CD4-positive, alpha-beta T cell treated with Interferon gamma for 1 hour (primary cell): ENCODE measurements around the gene PTPRE.
A peak's percentile ranks its signal among the peaks of the same experiment; 100 is the strongest.

Experiments
- DNase-seq: peaks from one replicate; pipeline ENCODE4 v3.0.0-alpha.2; 2020

Gene PTPRE

GRCh38 chr10:127882801-127883459 is 24.0 kb upstream of the PTPRE start:
- DNase-seq, result peak; percentile 28

DNA sequence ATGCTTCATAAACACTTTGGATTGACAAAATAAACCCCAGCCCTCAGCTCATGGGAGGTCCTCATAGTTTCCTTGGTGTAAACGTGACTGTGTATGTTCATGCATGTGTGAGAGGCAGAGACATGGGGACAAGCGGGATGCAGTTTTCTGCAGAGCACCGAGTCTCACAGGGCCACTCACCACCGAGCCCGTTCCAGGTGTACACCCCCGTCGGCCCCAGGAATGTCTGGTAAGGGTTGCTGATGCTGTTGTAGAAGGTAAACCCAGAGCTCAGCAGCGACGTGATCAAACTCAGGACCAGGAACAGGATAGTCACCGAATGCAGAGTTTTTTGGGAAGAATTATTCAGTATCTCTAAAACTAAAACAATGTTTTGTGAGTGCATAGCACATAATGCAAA is 23.4 kb upstream of the PTPRE start:
- DNase-seq, result no peak

GRCh38 chr10:127884501-127884900 is 22.4 kb upstream of the PTPRE start:
- DNase-seq, result no peak

GRCh38 chr10:127886371-127887051 is 20.4 kb upstream of the PTPRE start:
- no peak for DNase-seq

GRCh38 chr10:127887541-127888415 is 19.1 kb upstream of the PTPRE start:
- DNase-seq, result no peak

- DNase-seq, result no peak
Measured at GRCh38 chr10:127888521-127889312, 18.2 kb upstream of the PTPRE start.

- DNase-seq, result no peak
Measured at GRCh38 chr10:127889605-127890195, 17.2 kb upstream of the PTPRE start.

- no peak for DNase-seq
Measured at GRCh38 chr10:127890216-127890615, 16.7 kb upstream of the PTPRE start.

DNA sequence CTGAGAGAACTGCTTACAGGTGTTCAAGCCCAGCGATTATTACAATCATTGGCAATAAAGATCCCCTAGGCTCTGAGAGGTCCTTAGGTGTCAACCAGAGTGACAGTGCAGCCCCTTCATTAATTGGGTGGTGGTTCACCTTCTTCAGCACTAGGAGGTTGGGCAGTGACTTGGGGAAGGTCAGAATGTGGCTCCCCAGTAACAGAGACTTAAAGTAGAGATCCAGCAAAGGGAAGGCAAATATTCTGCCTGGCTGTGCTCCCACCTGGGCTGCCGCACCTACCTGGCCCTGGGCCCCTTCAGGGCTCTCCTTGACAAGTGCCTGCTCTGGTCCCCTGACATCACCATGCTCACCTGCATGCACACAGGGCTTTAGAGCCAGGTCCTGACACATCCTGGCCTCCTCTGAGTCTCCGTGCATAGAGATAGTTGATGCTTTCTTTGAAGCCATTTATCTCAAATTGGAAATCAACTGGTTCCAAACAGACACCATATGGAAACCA is 16.0 kb upstream of the PTPRE start:
- DNase-seq, result no peak

DNA sequence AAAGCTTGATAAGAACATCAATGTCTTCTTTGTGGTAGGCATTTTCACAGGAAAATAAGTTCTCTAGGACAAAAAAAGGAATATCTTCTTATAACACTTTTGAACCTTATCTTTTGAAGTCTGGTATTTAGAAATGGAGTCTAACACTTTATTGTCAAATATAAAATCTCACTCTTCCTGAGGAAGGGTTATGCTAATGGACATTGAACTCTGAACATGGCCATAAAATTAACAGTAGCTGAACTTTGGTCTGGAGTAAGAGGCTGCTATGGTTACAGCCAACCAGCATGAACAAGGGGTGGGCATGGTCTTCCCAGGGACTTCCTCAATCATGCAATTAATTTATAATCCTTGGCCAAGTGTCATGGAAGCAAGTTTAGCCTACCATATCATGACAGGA is 14.2 kb upstream of the PTPRE start, which contains the start of gene CLRN3:
TSS of gene CLRN3 (minus strand) at position 199 of the 400 bp plus-strand sequence. CDS start at position 42, 157 bp downstream.
- no peak for DNase-seq

GRCh38 chr10:127894146-127894545 is 12.8 kb upstream of the PTPRE start:
- DNase-seq, result no peak

- no peak for DNase-seq
Measured at GRCh38 chr10:127896590-127896989, 10.3 kb upstream of the PTPRE start.

GRCh38 chr10:127897177-127897576 is 9.7 kb upstream of the PTPRE start:
- no peak for DNase-seq

GRCh38 chr10:127899766-127900387 is 7.0 kb upstream of the PTPRE start:
- DNase-seq, result no peak

DNA sequence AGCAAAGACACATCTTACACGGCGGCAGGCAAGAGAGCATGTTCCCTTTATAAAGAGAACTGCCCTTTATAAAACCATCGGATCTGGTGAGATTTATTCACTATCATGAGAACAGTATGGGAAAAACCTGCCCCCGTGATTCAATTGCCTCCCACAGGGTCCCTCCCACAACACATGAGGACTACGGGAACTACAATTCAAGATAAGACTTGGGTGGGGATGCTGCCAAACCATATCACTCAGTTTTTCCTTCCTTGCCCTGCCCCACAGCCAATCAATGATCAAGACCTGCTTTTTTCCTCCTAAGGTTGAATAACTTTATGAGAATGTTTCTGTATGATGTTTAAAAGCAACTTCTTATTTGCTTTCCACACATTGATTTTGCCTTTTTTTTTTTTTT is 3.1 kb upstream of the PTPRE start:
- DNase-seq, result no peak

DNA sequence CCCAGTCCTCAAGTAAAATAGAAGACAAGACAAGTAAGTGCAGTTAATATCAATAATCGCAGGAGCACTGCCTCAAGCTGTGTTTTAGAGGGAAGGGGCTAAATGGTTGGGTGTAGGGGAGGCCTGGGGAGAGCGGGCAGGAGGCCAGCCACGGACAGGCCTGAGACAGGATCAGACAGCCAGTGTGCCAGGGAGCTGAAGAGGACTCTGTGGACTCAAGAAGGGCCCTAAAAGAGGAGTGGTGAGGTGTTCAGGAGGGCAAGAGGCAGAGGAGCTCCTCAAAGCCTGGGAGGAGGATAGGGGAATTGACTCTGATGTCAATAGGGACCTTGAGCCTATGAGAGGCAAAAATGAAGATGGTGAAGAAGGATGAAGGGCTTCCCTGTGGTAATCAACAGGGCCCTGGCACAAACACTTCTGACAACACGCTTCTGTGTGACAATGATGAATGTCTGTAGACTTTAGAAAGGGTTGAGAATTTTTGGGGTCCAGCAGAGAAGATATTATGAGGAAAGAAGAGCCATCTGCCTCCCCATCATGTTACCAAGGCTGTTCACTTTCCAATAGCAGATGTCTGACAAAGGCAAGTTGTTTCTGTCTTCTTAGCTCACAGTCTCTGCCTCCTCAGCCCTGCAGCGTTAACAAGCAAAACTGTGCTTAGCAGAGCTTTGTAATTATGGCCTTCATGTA is 2.4 kb upstream of the PTPRE start:
- no peak for DNase-seq

DNA sequence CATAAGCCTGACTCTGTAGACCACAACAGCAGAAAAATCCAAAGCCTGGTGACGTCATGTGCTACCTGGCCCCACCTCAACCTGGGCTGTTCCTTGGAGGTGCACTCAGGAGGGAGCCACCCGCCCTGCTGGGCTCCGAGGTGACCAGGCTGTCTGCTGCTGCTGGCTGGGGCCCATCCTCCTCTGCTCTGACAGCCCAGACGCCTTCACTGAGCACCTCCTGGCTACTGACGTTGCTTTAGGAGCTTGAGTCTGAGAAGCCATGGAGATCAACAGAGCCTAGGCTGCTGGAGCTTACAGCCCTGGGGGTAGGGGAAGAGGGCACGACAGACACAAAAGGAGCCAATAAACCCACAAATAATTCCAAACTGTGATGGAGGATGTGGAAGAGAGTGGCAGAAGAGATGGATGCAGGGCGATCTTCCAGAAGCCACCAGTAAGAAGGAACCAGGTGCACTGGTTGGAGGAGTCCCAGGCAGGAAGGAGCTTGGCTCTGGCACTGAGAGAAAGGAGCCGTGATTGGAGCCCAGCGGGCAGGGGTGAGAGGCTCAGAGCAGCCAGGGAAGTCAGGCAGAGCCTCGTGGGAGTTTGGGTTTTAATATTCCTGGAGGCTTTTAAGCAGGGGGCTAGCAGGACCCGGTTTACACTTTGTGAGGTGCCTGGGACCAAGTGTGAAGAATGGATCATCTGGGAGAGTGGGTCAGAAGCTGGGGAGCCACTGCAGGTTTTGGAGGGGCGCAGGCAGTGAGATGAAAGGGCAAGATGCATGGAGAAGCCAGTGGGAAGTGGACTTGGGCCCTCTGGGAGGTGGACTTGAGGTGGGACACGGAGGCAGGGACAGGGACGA is 1.7 kb upstream of the PTPRE start:
- DNase-seq, result no peak

DNA sequence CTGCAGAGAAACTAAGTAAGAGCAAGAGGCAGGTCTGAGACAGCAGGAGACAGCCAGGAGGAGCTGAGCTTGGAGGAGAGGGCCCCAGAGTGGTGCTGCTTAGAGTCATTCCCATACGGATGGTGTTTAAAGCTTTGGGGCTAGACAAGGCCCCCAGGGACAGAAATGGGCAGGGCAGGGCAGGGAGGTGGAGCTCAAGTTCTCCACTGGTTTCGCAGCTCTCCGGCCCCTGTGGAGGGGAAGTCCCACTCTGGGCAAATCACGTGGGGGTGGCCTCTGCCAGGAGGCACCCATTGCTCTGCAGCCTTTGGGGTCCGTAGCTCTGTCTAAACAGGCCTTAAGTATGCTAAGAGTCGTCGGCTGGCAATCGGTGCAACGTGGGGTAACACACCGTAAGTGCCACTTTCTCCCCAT is 1.0 kb upstream of the PTPRE start:
- DNase-seq, result no peak

GRCh38 chr10:127907411-127908105 is 655 bp downstream of the PTPRE start:
- no peak for DNase-seq
